Stimulated activated CD4-positive, alpha-beta T cell treated with anti-CD3 and anti-CD28 coated beads, Interleukin-2, amount 100 ng/mL, for 48 hours (primary cell): Measurements from ENCODE around the gene COX10.
"Not testable (repeated sequence)": the region's sequence is repeated elsewhere in the genome, so short reads cannot be mapped to it uniquely, and the experiment has no call there.

Source experiments
- DNase-seq, 2 donors: peaks; one replicate each; pipeline ENCODE4 v3.0.0-alpha.2; 2020

The COX10 gene

GRCh38 chr17:14186443-14186842 is 117.1 kb downstream of the COX10 start:
- not testable (repeated sequence) for DNase-seq

GRCh38 chr17:14190774-14191173 is 121.5 kb downstream of the COX10 start:
- DNase-seq: not testable (repeated sequence)

DNA sequence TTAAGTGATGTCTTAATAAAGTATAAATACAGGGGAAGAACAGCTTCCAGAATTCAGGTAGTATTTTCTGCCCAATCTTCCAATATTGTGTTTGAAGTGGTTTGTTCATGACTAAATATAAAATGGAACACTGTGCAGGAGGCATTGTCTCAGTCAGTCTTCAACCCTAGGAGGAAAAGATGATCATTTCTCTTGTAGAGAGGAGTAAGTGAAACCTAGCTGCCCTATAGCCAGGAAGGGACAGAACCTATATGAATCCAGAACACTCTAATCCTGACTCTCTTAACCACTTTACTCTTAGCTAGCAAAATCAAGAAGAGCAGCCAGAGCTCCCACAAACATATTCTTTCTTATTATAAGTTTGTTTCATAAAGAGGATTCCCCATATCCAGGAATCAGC is 122.2 kb downstream of the COX10 start:
- not testable (repeated sequence) for DNase-seq

DNA sequence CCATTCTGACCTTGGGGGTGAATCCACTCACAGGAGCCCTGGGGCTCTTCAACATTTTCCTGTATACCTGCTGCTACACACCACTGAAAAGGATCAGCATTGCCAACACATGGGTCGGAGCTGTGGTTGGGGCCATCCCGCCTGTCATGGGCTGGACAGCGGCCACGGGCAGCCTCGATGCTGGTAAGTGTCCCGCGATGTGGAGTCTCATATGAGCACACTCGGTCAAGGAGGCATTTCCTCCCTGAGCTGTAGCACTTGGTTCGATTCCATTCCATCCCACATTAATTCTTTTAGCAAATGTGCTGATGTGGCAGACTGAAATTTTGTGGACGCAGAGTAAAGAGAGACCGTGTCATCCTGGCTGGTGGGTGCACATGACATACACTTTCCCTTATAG is 122.7 kb downstream of the COX10 start:
- not testable (repeated sequence) for DNase-seq

DNA sequence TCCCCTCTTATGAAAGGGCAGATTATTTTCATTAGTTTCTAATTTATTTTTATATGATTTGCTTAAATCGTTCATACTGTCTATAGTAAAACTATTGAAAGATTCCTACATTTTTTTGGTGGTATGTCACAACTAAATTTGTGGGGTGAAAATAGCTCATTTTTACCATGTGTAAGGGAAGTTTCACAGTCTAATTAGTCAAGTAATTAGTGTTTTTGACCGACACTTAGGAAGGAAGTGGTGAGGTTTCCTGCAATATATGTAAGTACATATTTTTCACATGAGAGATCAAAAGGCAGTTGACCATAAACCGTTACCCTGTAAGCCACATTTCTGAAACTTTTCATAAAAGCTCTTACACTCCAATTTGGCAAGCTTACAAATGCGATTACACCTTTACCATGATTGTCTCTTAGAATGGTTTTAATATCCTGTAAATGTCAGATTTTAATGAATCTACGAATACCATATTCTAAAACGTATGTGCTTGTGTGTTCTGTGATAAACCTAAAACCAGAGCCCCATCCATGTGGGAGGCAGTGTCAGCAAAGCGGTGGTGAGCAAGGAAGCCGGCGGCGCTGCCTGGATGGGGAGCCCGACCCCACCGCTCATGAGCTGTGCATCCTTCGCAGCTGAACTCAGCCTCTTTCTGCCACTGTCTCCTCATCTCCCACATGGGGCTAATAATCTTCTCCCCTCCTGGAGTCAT is 123.5 kb downstream of the COX10 start:
- not testable (repeated sequence) for DNase-seq

- no peak for DNase-seq
Measured at GRCh38 chr17:14196377-14196997, 127.2 kb downstream of the COX10 start.

DNA sequence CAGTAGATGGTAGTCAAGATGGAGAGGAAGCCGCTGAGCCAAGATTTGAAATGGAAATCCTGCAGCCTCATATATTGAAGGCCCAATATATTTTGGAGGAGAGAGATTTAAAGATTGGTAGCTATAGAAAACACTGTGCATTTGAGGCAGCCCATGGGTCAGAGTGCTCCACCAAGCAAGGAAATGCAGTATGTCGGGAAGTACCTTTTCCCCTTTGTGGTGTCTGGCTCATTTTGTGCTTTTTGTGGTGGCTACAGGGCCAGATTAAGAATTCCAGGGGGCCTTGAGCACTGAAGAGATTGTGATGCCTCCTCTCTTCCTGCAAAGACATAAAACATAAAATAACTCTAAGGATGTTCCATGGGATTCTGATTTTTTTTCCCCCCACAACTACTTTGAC is 127.8 kb downstream of the COX10 start:
- DNase-seq: no peak

DNA sequence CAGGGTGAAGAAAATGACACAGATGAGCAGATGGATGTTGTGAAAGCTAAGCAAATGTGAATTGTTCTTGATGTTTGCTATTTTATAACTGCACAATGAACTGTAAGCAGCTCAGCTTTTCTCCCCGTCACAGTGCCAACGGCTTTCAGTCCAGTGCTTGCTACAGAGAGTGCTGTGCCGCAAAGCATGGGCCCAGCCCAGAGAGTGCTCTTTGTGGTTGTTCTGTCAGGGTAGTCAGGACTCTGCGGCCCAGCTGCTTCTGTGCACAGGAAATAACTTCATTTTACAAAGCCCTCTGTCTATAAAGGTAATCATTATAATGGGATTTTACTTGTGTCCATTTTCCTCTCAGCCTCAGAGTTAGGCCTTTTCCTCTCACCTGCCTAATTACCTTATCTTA is 128.3 kb downstream of the COX10 start:
- peak in 1 of 2 donors; percentile 40 for DNase-seq

DNA sequence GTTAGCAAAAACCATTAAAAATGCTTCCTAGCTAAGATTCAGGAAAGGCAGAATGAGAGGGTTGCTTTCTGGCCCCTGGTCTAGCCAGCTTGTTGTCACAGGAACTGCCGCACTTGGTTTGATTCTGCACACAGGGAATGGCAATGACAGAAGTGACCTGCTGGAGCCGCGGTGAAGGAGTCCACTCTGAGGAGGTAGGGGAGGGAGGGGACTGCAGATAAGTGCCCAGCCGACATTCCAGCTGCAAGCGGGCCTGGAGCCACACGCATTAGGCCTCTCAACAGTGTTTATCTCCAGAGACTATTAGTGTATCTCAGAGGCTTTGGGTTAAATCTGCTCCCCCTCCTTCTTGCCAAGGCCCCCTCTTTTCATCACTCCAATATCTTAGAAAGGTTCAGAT is 128.7 kb downstream of the COX10 start:
- DNase-seq: no peak

- DNase-seq: no peak
Measured at GRCh38 chr17:14198575-14198974, 129.3 kb downstream of the COX10 start.

DNA sequence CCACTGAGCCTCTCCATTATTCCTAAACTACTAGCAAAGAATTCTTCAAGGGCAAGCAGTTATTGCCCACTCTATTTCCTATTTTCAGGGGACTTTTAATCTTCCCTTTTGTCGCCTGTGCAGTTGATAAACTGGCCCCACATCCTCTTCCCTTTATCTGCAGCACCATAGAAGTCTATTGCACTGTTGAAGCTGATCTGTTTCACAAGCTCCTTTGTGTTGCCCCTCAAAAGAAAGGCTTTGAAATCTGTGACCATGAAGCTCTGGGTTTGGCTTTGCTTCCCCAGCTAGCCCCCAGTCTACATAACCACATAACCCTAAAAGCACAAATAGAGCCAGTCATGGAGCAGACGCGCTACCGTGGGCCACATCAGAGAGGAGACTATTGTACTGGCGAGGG is 130.3 kb downstream of the COX10 start:
- DNase-seq: no peak

- no peak for DNase-seq
Measured at GRCh38 chr17:14200354-14200753, 131.1 kb downstream of the COX10 start.

GRCh38 chr17:14201021-14201987 is 132.0 kb downstream of the COX10 start:
- peak in 1 of 2 donors; percentile 33 for DNase-seq

GRCh38 chr17:14201988-14202380 is 132.7 kb downstream of the COX10 start:
- DNase-seq: no peak

DNA sequence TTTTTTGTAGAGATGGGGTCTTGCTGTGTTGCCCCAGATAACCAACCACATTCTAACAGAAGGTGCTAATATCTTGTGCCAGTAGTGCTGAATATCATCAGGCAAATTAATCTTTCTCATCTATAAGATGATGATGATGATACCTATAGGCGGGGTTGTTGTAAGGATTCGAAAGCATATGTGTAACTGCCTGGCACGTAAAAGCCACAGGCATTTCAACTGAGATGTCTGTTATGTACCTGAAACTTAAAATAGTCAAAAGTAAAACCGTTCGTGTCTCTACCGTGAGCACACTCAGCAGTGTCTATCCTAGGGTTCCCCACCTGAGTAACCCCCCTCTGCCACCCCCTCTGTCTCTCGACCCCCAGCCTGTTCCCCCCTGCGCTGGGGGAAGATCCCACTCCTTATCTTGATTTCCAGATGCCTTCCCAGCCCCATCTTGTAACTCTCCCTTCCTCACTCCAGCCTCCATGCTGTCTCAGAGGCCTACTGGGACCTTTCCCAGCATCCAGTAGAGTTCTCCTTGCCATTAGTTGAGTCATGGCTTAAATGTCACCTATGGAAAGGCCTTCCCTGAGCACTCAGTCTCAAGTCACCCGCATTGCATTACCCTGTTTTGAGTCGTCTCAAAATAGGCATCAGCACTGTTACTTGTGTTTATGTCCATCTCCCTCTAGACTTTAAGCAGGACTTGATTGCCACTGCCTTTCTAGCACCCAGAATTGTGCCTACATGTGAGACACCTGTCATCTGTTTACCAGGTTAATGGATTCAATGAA is 133.3 kb downstream of the COX10 start:
- no peak for DNase-seq

DNA sequence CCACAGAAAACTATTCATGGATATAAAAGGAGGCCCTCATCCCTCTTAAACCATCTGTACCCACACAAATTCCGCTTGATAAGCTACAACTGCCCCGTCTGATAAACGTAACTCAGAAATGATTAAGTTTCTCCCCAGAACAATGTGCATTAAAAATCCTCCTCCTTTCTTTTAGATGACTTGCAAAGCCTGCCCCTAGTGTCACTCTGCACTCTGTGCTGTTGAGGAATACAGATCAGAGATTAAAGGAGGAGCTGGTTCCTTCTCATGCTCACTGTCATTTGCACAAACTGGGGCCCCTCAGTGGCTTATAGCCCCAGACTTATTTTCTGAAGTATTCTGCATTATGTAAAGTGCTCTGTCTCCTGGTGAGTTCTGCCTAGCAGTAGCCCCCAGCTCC is 134.1 kb downstream of the COX10 start:
- DNase-seq: no peak

- no peak for DNase-seq
Measured at GRCh38 chr17:14204084-14204483, 134.8 kb downstream of the COX10 start.

DNA sequence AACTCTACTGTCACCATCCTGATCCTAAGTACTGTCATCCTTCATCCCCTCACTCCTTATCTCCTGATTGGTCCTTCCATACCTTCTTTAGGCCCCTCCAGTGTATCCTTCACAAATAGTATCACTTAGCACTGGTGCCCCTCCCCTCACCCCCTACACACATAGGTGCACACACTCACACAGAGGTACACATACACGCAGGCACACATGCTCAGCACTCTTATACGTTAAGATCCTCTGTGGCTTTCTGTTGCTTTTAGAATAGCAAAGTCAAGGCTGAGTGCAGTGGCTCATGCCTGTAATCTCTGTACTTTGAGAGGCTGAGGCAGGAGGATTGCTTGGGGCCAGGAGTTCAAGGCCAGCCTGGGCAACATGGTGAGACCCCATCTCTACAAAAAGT is 135.2 kb downstream of the COX10 start:
- no peak for DNase-seq

- DNase-seq: no peak
Measured at GRCh38 chr17:14205380-14205779, 136.1 kb downstream of the COX10 start.

- DNase-seq: no peak
Measured at GRCh38 chr17:14205992-14206461, 136.7 kb downstream of the COX10 start.

DNA sequence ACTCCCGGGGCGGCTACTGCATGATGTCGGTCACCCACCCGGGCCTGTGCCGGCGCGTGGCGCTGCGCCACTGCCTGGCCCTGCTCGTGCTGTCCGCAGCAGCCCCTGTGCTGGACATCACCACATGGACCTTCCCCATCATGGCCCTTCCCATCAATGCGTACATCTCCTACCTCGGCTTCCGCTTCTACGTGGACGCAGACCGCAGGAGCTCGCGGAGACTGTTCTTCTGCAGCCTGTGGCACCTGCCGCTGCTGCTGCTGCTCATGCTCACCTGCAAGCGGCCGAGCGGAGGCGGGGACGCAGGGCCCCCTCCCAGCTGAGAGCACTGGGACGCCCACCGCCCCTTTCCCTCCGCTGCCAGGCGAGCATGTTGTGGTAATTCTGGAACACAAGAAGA is 137.6 kb downstream of the COX10 start:
- no peak for DNase-seq

- no peak for DNase-seq
Measured at GRCh38 chr17:14207791-14208190, 138.5 kb downstream of the COX10 start.

GRCh38 chr17:14209215-14209614 is 139.9 kb downstream of the COX10 start:
- DNase-seq: no peak
